Psoas muscle (tissue), 8 donors: ENCODE data around the gene SHH. TPM values are rescaled to one million over a fixed set of nuclear protein-coding genes. Genes with fewer than 3 reads are reported as not detected.
A peak's percentile ranks its signal among the peaks of the same experiment; 100 is the strongest.

Experiments
- ATAC-seq, 4 donors: fragments of 200-7000 bp; cut with Tn5 transposase; one replicate each; pipeline ENCODE4 v1.9.1; 2020; ENCODE audit warnings: moderate library complexity in 3 of 4, mild to moderate bottlenecking in 2 of 4
- DNase-seq, 2 donors: peaks; one replicate each; pipeline ENCODE4 v3.0.0-alpha.2; 2020
- H3K27ac ChIP-seq: fragments of 200-600 bp; one replicate; pipeline ENCODE4 v1.8.0; 2022
- H3K27me3 ChIP-seq, 3 donors: fragments of 200-600 bp in 1 of 3; one replicate each; pipeline versions ENCODE4 v1.6.1 to v1.8.0; 2013 to 2022; ENCODE audit warnings: low read length in 2 of 3, mild to moderate bottlenecking in 2 of 3, moderate library complexity in 1 of 3; ENCODE audit not compliant: insufficient read depth in 3 of 3
- H3K36me3 ChIP-seq, 2 donors: fragments of 200-600 bp in 1 of 2; one replicate each; pipeline versions ENCODE4 v1.6.1 to v1.8.0; 2013 to 2022; ENCODE audit warnings: low read depth in 1 of 2, mild to moderate bottlenecking in 1 of 2, moderate library complexity in 1 of 2; ENCODE audit not compliant: insufficient read depth in 1 of 2
- H3K4me1 ChIP-seq: fragments of 200-600 bp; one replicate; pipeline ENCODE4 v1.8.0; 2022
- H3K4me3 ChIP-seq: fragments of 200-600 bp; one replicate; pipeline ENCODE4 v1.8.0; 2022; ENCODE audit warnings: mild to moderate bottlenecking
- H3K9me3 ChIP-seq: fragments of 200-600 bp; one replicate; pipeline ENCODE4 v1.8.0; 2022
- CTCF ChIP-seq: fragments of 200-600 bp; IDR thresholded peaks from one replicate; pipeline ENCODE4 v1.8.0; 2022; ENCODE audit warnings: antibody characterized with exemption
- WGBS, 3 donors: extraction: QIAGEN DNeasy Blood & Tissue Kit; methylation state at CpG; one replicate each; pipeline versions ENCODE4 v1.1.6 to v1.1.7; 2013; 5-methylcytosine and 5-hydroxymethylcytosine counted together
- intact Hi-C, 2 donors: fragments of 100-400 bp; cut with DNase I; formaldehyde crosslinking; loops; one replicate each; pipeline versions ENCODE4 v1.11.0 to v1.14.2; 2022
- polyA plus RNA-seq, 3 donors: library from polyadenylated mRNA; stranded (reverse); fragments of 200-250 nt; gene quantifications; one replicate each; pipeline ENCODE4 v1.2.3, GENCODE V29; 2013
- total RNA-seq, 4 donors: library from RNA; stranded (reverse); fragmentation: NEBNext Ultra II Directional in 2 of 4; extraction: Animal tissue kit (Norgen Biotek cat#: 25700) in 2 of 4; gene quantifications; one replicate each; pipeline versions ENCODE4 v1.2.1 to v1.2.4, GENCODE V29; 2021 to 2023
- donor health status: healthy with polysubstance abuse.
- donor health status: DM: no; HTN: no; CAD: no; lungs with moderate emphysema.
- donor health status: Bipolar disorder and iron deficiency.
- donor health status: healthy.
- donor health status: DM: yes; HTN: yes; CAD: no.
- donor health status: DM: no; HTN: no; CAD: no.
- donor health status: DM: no; HTN: no; CAD: no.
- donor health status: DM: yes; HTN: yes; CAD: no.

The SHH gene
- total and polyA plus RNA-seq, 7 donors, result 0.01 TPM; not detected in 5

GRCh38 chr7:155802906-155803417, 9.3 kb downstream of the SHH start:
- Histone ChIP-seq H3K27ac (no peak overlapping the region), H3K9me3 (no peaks in the 10 kb centered on the region), H3K4me3 (peak overlapping the region; percentile 58), H3K4me1 (peaks cover 14% of the 10 kb centered on the region), H3K27me3 (peaks cover 3 to 96% (median 48%) of the 10 kb centered on the region in 3 donors), H3K36me3 (no peaks in the 10 kb centered on the region)
- WGBS, 3 donors, result 3 to 5% (median 4%) methylated on average over 25 to 70 of the region's 70 CpGs
- no peak for TF ChIP-seq CTCF
- no peak for ATAC-seq
- no peak for DNase-seq
- intact Hi-C loops, result no loop called here

- H3K27me3 ChIP-seq, result peaks cover 0 to 93% (median 42%) of the 10 kb centered on the region in 3 donors
These were observed 10.0 kb downstream of the SHH start for GRCh38 chr7:155802291-155802690.

GRCh38 chr7:155800741-155801267, 11.5 kb downstream of the SHH start:
- DNase-seq (no peak), ATAC-seq (no peak)
- TF ChIP-seq CTCF, result no peak
- intact Hi-C loops, result no loop called here
- no peak overlapping the region for H3K4me3 ChIP-seq
- H3K9me3 ChIP-seq, result no peaks in the 10 kb centered on the region
- WGBS, 3 donors, result 78 to 84% (median 81%) methylated on average over 16 of the region's 16 CpGs
- H3K36me3 ChIP-seq, result no peaks in the 10 kb centered on the region
- H3K27ac ChIP-seq, result no peak overlapping the region
- peaks cover 11% of the 10 kb centered on the region for H3K4me1 ChIP-seq
- peaks cover 0 to 90% (median 30%) of the 10 kb centered on the region in 3 donors for H3K27me3 ChIP-seq

More at GRCh38 chr7:155802291-155802690, 10.0 kb downstream of the SHH start:
- ATAC-seq (no peak), DNase-seq (no peak)
- intact Hi-C loops, result no loop called here
- no peaks in the 10 kb centered on the region for H3K9me3 ChIP-seq
- no peak overlapping the region for H3K27ac ChIP-seq
- no peak overlapping the region for H3K4me3 ChIP-seq
- H3K4me1 ChIP-seq, result peaks cover 14% of the 10 kb centered on the region
- WGBS, 3 donors, result 37 to 51% (median 39%) methylated on average over 6 of the region's 6 CpGs
- no peaks in the 10 kb centered on the region for H3K36me3 ChIP-seq
- TF ChIP-seq CTCF, result no peak

GRCh38 chr7:155800301-155800700, 12.0 kb downstream of the SHH start:
- WGBS, 3 donors, result 86 to 88% (median 87%) methylated on average over 11 of the region's 11 CpGs
- Histone ChIP-seq H3K4me3 (no peak overlapping the region), H3K27ac (no peak overlapping the region), H3K9me3 (no peaks in the 10 kb centered on the region), H3K27me3 (peaks cover 0 to 90% (median 28%) of the 10 kb centered on the region in 3 donors), H3K36me3 (no peaks in the 10 kb centered on the region), H3K4me1 (peaks cover 6% of the 10 kb centered on the region)
- DNase-seq (no peak), ATAC-seq (no peak)
- intact Hi-C loops, result no loop called here
- TF ChIP-seq CTCF, result no peak

- no peak overlapping the region for H3K27ac ChIP-seq
- TF ChIP-seq CTCF, result no peak
- no peak for DNase-seq
- H3K4me1 ChIP-seq, result peaks cover 4% of the 10 kb centered on the region
- peaks cover 0 to 84% (median 25%) of the 10 kb centered on the region in 3 donors for H3K27me3 ChIP-seq
- H3K4me3 ChIP-seq, result no peak overlapping the region
- ATAC-seq, result no peak
- intact Hi-C loops, result loop anchor here (5.0 to 10.0 kb wide), 2 partner anchors 673 to 675 kb away; no protein-coding TSS in a partner anchor
- H3K36me3 ChIP-seq, result no peaks in the 10 kb centered on the region
- WGBS, 3 donors, result 25 to 36% (median 26%) methylated on average over 19 of the region's 19 CpGs
- H3K9me3 ChIP-seq, result no peaks in the 10 kb centered on the region
These were observed 12.7 kb downstream of the SHH start for GRCh38 chr7:155799514-155799913.
